Prostate gland (tissue), 1 donor: Measurements from ENCODE around the gene CCSER1.

Experiments
- POLR2A ChIP-seq: fragments of 450-650 bp; IDR thresholded peaks from one replicate; pipeline ENCODE4 v1.6.1; 2016; ENCODE audit warnings: antibody characterized with exemption, mild to moderate bottlenecking
- POLR2AphosphoS5 ChIP-seq: sonication (generic); formaldehyde crosslinking; IDR thresholded peaks from one replicate; pipeline ENCODE4 v1.6.1; 2017; ENCODE audit warnings: antibody characterized with exemption

DNA sequence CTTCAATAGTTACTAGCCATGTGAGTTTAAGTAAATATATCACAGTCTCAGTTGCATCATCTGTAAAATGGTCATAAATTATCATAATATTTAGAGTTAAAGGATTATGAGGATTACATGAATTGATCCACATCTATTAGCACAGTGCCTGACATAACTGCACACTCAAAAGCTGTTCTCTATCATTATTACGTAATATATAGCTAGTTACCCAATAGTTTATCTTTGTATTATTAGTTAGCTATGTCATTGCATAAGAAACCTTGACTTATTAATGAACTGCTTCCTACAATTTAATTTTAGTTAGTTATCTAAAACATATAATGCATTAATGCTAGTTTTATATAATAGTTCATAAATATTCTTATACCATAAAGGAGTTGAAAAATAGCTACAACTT, 1099.7 kb downstream of the CCSER1 start:
- TF ChIP-seq POLR2AphosphoS5: no peak
- no peak for TF ChIP-seq POLR2A
